Heart left ventricle (tissue), 16 donors: ENCODE measurements around the gene LCN9. TPM values are rescaled to one million over a fixed set of nuclear protein-coding genes. Genes with fewer than 3 reads are reported as not detected.

Source experiments
- ATAC-seq, 4 donors: fragments of 200-7000 bp; cut with Tn5 transposase; one replicate each; pipeline ENCODE4 v1.9.1; 2020 to 2022; ENCODE audit warnings: moderate library complexity in 4 of 4, mild to moderate bottlenecking in 3 of 4, moderate number of reproducible peaks in 1 of 4
- DNase-seq, 5 donors: peaks; one replicate each; pipeline ENCODE4 v3.0.0-alpha.2; 2020
- H3K27ac ChIP-seq, 12 donors: fragments of 200-600 bp; sonication (generic) in 4 of 12; one replicate each; pipeline versions ENCODE4 v1.5.0 to v1.8.0; 2016 to 2022; ENCODE audit warnings: mild to moderate bottlenecking in 2 of 12
- H3K27me3 ChIP-seq, 9 donors: fragments of 200-600 bp; sonication (generic) in 2 of 9; one replicate each; pipeline versions ENCODE4 v1.5.1 to v1.8.0; 2016 to 2022; ENCODE audit warnings: mild to moderate bottlenecking in 3 of 9
- H3K36me3 ChIP-seq, 9 donors: fragments of 200-600 bp; sonication (generic) in 2 of 9; one replicate each; pipeline versions ENCODE4 v1.5.0 to v1.8.0; 2018 to 2022; ENCODE audit warnings: mild to moderate bottlenecking in 2 of 9
- H3K4me1 ChIP-seq, 12 donors: fragments of 200-600 bp; sonication (generic) in 4 of 12; one replicate each; pipeline versions ENCODE4 v1.5.0 to v1.8.0; 2016 to 2022; ENCODE audit warnings: mild to moderate bottlenecking in 3 of 12
- H3K4me3 ChIP-seq, 12 donors: fragments of 200-600 bp; sonication (generic) in 4 of 12; one replicate each; pipeline versions ENCODE4 v1.5.0 to v1.8.0; 2017 to 2022; ENCODE audit warnings: mild to moderate bottlenecking in 9 of 12, moderate library complexity in 4 of 12
- H3K9me3 ChIP-seq, 12 donors: fragments of 200-600 bp; sonication (generic) in 4 of 12; one replicate each; pipeline versions ENCODE4 v1.5.0 to v1.8.0; 2016 to 2022; ENCODE audit warnings: mild to moderate bottlenecking in 1 of 12
- CTCF ChIP-seq, 12 donors: fragments of 200-600 bp; sonication (generic) in 4 of 12; IDR thresholded peaks; one replicate each; pipeline versions ENCODE4 v1.5.0 to v1.8.0; 2018 to 2022; ENCODE audit warnings: antibody characterized with exemption in 12 of 12, mild to moderate bottlenecking in 5 of 12
- POLR2A ChIP-seq, 2 donors: fragments of 450-650 bp; IDR thresholded peaks; one replicate each; pipeline ENCODE4 v1.6.1; 2017; ENCODE audit warnings: antibody characterized with exemption in 2 of 2, mild to moderate bottlenecking in 2 of 2, moderate library complexity in 2 of 2
- WGBS, 4 donors: extraction: QIAGEN DNeasy Blood & Tissue Kit in 2 of 4; methylation state at CpG; one replicate each; pipeline versions ENCODE4 v1.1.5 to v1.1.7; 2013 to 2018; 5-methylcytosine and 5-hydroxymethylcytosine counted together
- intact Hi-C, 10 donors: fragments of 100-400 bp; cut with DNase I; formaldehyde crosslinking; loops; one replicate each; pipeline versions ENCODE4 v1.11.1 to v1.14.2; 2022
- polyA plus RNA-seq, 2 donors: library from polyadenylated mRNA; stranded (reverse); fragments of 200-250 nt; gene quantifications; one replicate each; pipeline ENCODE4 v1.2.3, GENCODE V29; 2013
- total RNA-seq, 9 donors: library from RNA; depleted of rRNA in 2 of 9; stranded (reverse); fragments of >200 nt in 2 of 9; fragmentation: NEBNext Ultra II Directional in 3 of 9; extraction: Animal tissue kit (Norgen Biotek cat#: 25700) in 3 of 9; gene quantifications; one replicate each; pipeline versions ENCODE4 v1.1.0 to v1.2.4, GENCODE V29; 2016 to 2023
- donor health status: ischemic (EF 13 %, LVEDD 7.1; RV severe dilation, severe dysfunction).
- donor health status: healthy with polysubstance abuse.
- donor health status: DM: no; HTN: yes; CAD: no.
- donor health status: DM: no; HTN: no; CAD: no.
- donor health status: ischemic (EF 25% LVEDD 6.9; RV normal size, moderate dysfunction).
- donor health status: ischemic (EF 25% LVEDD 5.7; RV mildly dilated, moderate dysfunction).
- donor health status: healthy.
- donor health status: DM: yes; HTN: yes; CAD: no.
- donor health status: ischemic (EF 35%, LVEDD 5.7; RV mildly dilated, moderate dysfunction).
- donor health status: nonischemic (EF 11% LVEDD 7.7; RV severe dilation, severe dysfunction).
- donor health status: DM: yes; HTN: yes; CAD: no.
- donor health status: PGD.
- donor health status: ischemic (EF 29% LVEDD 5.4; RV normal size, mild dysfunction).
- donor health status: nonischemic (EF 23%, LVEDD 6.1; RV moderate dilation, normal function).

Gene LCN9
- total and polyA plus RNA-seq, 11 donors = not detected

- Histone ChIP-seq H3K27me3 (peaks cover 0 to 23% (median 17%) of the 10 kb centered on the region in 9 donors), H3K9me3 (no peaks in the 10 kb centered on the region), H3K36me3 (no peaks in the 10 kb centered on the region), H3K4me3 (no peak overlapping the region), H3K27ac (no peak overlapping the region), H3K4me1 (peaks cover 0 to 12% (median 7%) of the 10 kb centered on the region in 12 donors)
- ATAC-seq (no peak), DNase-seq (no peak)
- TF ChIP-seq POLR2A (IDR thresholded peaks at IDR 0.05) = no peak
- intact Hi-C loops = no loop called here
- WGBS, 4 donors = 63 to 75% (median 68%) methylated on average over 10 to 21 of the region's 21 CpGs
These were observed 35.1 kb downstream of the LCN9 start for GRCh38 chr9:135698236-135698635.

- DNase-seq (no peak), ATAC-seq (no peak)
- intact Hi-C loops = no loop called here
- Histone ChIP-seq H3K27ac (no peak overlapping the region), H3K4me1 (peaks cover 0 to 12% (median 7%) of the 10 kb centered on the region in 12 donors), H3K36me3 (no peaks in the 10 kb centered on the region), H3K27me3 (peaks cover 0 to 28% (median 18%) of the 10 kb centered on the region in 9 donors), H3K9me3 (no peaks in the 10 kb centered on the region), H3K4me3 (no peak overlapping the region)
- WGBS, 4 donors = 68 to 78% (median 74%) methylated on average over 9 to 19 of the region's 19 CpGs
- TF ChIP-seq CTCF (IDR thresholded peaks at IDR 0.05) (no peak), POLR2A (IDR thresholded peaks at IDR 0.05) (no peak)
These were observed 35.7 kb downstream of the LCN9 start for GRCh38 chr9:135698767-135699166.

- ATAC-seq (no peak), DNase-seq (no peak)
- Histone ChIP-seq H3K36me3 (no peaks in the 10 kb centered on the region), H3K9me3 (no peaks in the 10 kb centered on the region), H3K4me3 (no peak within 1 kb of the TSS), H3K27ac (no peak within 1 kb of the TSS), H3K27me3 (peaks cover 0 to 30% (median 18%) of the 10 kb centered on the region in 9 donors), H3K4me1 (peaks cover 0 to 16% (median 7%) of the 10 kb centered on the region in 12 donors)
- WGBS, 4 donors = 82 to 91% (median 86%) methylated on average over 19 to 30 of the region's 30 CpGs
- TF ChIP-seq CTCF (IDR thresholded peaks at IDR 0.05) (no peak), POLR2A (IDR thresholded peaks at IDR 0.05) (no peak)
- intact Hi-C loops = no loop called here
These were observed 36.3 kb downstream of the LCN9 start, which contains the start of gene SOHLH1 for GRCh38 chr9:135699440-135699839. Gene SOHLH1, minus strand, starts transcription at chr9:135699481. Its CDS starts 14 bp downstream, at chr9:135699467.

- ATAC-seq = no peak
- H3K36me3 ChIP-seq = no peaks in the 10 kb centered on the region
- no peaks in the 10 kb centered on the region for H3K9me3 ChIP-seq
- peaks cover 0 to 27% (median 10%) of the 10 kb centered on the region in 12 donors for H3K4me1 ChIP-seq
- TF ChIP-seq CTCF (IDR thresholded peaks at IDR 0.05) = no peak
- TF ChIP-seq POLR2A (IDR thresholded peaks at IDR 0.05) = no peak
- peaks cover 0 to 39% (median 18%) of the 10 kb centered on the region in 9 donors for H3K27me3 ChIP-seq
- WGBS, 4 donors = 65 to 77% (median 75%) methylated on average over 9 to 15 of the region's 15 CpGs
- H3K27ac ChIP-seq = no peak overlapping the region
- intact Hi-C loops = loop anchor here in 5 of 10 donors (5.0 to 10.0 kb wide), 6 partner anchors 204 to 424 kb away; partner anchors contain the start of genes CAMSAP1 (in 1 of the 5) and UBAC1 (in 1 of the 5)
- DNase-seq = no peak
- no peak overlapping the region for H3K4me3 ChIP-seq
These were observed 37.4 kb downstream of the LCN9 start for GRCh38 chr9:135700525-135700924.
